Heart right ventricle (tissue), 16 donors: Measurements from ENCODE around the gene ADAMTSL3. TPM values are rescaled to one million over a fixed set of nuclear protein-coding genes. Genes with fewer than 3 reads are reported as not detected.

Experiments
- ATAC-seq, 8 donors: fragments of 200-7000 bp; cut with Tn5 transposase; one replicate each; pipeline ENCODE4 v1.9.1; 2020; ENCODE audit warnings: mild to moderate bottlenecking in 8 of 8, moderate library complexity in 8 of 8, moderate number of reproducible peaks in 1 of 8
- DNase-seq, 2 donors: peaks; one replicate each; pipeline ENCODE4 v3.0.0-alpha.2; 2020
- H3K27ac ChIP-seq, 10 donors: fragments of 200-600 bp; sonication (generic) in 2 of 10; one replicate each; pipeline versions ENCODE4 v1.5.0 to v1.8.0; 2020 to 2022; ENCODE audit warnings: mild to moderate bottlenecking in 3 of 10
- H3K27me3 ChIP-seq, 7 donors: fragments of 200-600 bp; one replicate each; pipeline ENCODE4 v1.8.0; 2021 to 2022; ENCODE audit warnings: mild to moderate bottlenecking in 2 of 7
- H3K36me3 ChIP-seq, 9 donors: fragments of 200-600 bp; sonication (generic) in 1 of 9; one replicate each; pipeline versions ENCODE4 v1.5.0 to v1.8.0; 2020 to 2022; ENCODE audit warnings: mild to moderate bottlenecking in 2 of 9
- H3K4me1 ChIP-seq, 9 donors: fragments of 200-600 bp; sonication (generic) in 1 of 9; one replicate each; pipeline versions ENCODE4 v1.5.0 to v1.8.0; 2020 to 2022; ENCODE audit warnings: mild to moderate bottlenecking in 4 of 9
- H3K4me3 ChIP-seq, 10 donors: fragments of 200-600 bp; sonication (generic) in 2 of 10; one replicate each; pipeline versions ENCODE4 v1.5.0 to v1.8.0; 2020 to 2022; ENCODE audit warnings: mild to moderate bottlenecking in 7 of 10, moderate library complexity in 2 of 10
- H3K9me3 ChIP-seq, 11 donors: fragments of 200-600 bp in 10 of 11; sonication (generic) in 2 of 11; one replicate each; pipeline versions ENCODE4 v1.5.0 to v1.8.0; 2013 to 2022; ENCODE audit warnings: mild to moderate bottlenecking in 2 of 11, control low read depth in 1 of 11, moderate library complexity in 1 of 11
- CTCF ChIP-seq, 9 donors: fragments of 200-600 bp; sonication (generic) in 2 of 9; IDR thresholded peaks; one replicate each; pipeline versions ENCODE4 v1.5.0 to v1.8.0; 2021 to 2022; ENCODE audit warnings: antibody characterized with exemption in 9 of 9, mild to moderate bottlenecking in 5 of 9, moderate library complexity in 1 of 9
- WGBS, 2 donors: extraction: QIAGEN DNeasy Blood & Tissue Kit; methylation state at CpG; one replicate each; pipeline ENCODE4 v1.1.7; 2013; ENCODE audit warnings: inconsistent platforms in 1 of 2; 5-methylcytosine and 5-hydroxymethylcytosine counted together
- intact Hi-C, 10 donors: fragments of 100-400 bp; cut with DNase I; formaldehyde crosslinking; loops; one replicate each; pipeline versions ENCODE4 v1.11.1 to v1.14.2; 2022
- polyA plus RNA-seq, 2 donors: library from polyadenylated mRNA; stranded (reverse); fragments of 200-250 nt; gene quantifications; one replicate each; pipeline ENCODE4 v1.2.3, GENCODE V29; 2013
- total RNA-seq, 10 donors: library from RNA; stranded (reverse); fragmentation: NEBNext Ultra II Directional in 3 of 10; extraction: Animal tissue kit (Norgen Biotek cat#: 25700) in 3 of 10; gene quantifications; one replicate each; pipeline versions ENCODE4 v1.2.1 to v1.2.4, GENCODE V29; 2021 to 2023
- donor health status: Arrhythmogenic right ventricular cardiomyopathy.
- donor health status: ischemic (EF 13 %, LVEDD 7.1; RV severe dilation, severe dysfunction).
- donor health status: healthy with polysubstance abuse.
- donor health status: DM: no; HTN: yes; CAD: no.
- donor health status: DM: no; HTN: no; CAD: no.
- donor health status: ischemic (EF 25% LVEDD 6.9; RV normal size, moderate dysfunction).
- donor health status: ischemic (EF 25% LVEDD 5.7; RV mildly dilated, moderate dysfunction).
- donor health status: healthy.
- donor health status: DM: yes; HTN: yes; CAD: no.
- donor health status: Ischemic cardiomyopathy.
- donor health status: ischemic (EF 35%, LVEDD 5.7; RV mildly dilated, moderate dysfunction).
- donor health status: nonischemic (EF 11% LVEDD 7.7; RV severe dilation, severe dysfunction).
- donor health status: DM: yes; HTN: yes; CAD: no.
- donor health status: PGD.
- donor health status: ischemic (EF 29% LVEDD 5.4; RV normal size, mild dysfunction).
- donor health status: nonischemic (EF 23%, LVEDD 6.1; RV moderate dilation, normal function).

Gene ADAMTSL3
- total and polyA plus RNA-seq, 12 donors, result 1.6 to 15.4 (median 11.0) TPM

- no peaks in the 10 kb centered on the region for H3K27me3 ChIP-seq
- peaks cover 0 to 4% (median 0%) of the 10 kb centered on the region in 9 donors for H3K36me3 ChIP-seq
- intact Hi-C loops, result loop anchor here in 1 of 10 donors (10.0 kb wide), 1 partner anchor 72 kb away; no protein-coding TSS in a partner anchor
- DNase-seq (no peak), ATAC-seq (peak in 1 of 8 donors; percentile 34)
- no peak overlapping the region for H3K27ac ChIP-seq
- TF ChIP-seq CTCF (IDR thresholded peaks at IDR 0.05), result no peak
- WGBS, 2 donors, result 66 to 67% methylated on average over 4 of the region's 4 CpGs
- no peaks in the 10 kb centered on the region for H3K4me1 ChIP-seq
- H3K9me3 ChIP-seq, result peaks cover 0 to 9% (median 0%) of the 10 kb centered on the region in 11 donors
- H3K4me3 ChIP-seq, result no peak overlapping the region
These were observed 352.5 kb downstream of the ADAMTSL3 start for GRCh38 chr15:84006421-84006820.

GRCh38 chr15:84009616-84010015, 355.7 kb downstream of the ADAMTSL3 start:
- DNase-seq (peak; percentile 8 to 13), ATAC-seq (peak in 3 of 8 donors; percentile 71 to 81 (median 74))
- no peak for TF ChIP-seq CTCF (IDR thresholded peaks at IDR 0.05)
- intact Hi-C loops, result loop anchor here in 2 of 10 donors (10.0 kb wide), 2 partner anchors 75 to 165 kb away; no protein-coding TSS in a partner anchor
- WGBS, 2 donors, result 70 to 78% methylated on average over 7 of the region's 7 CpGs
- Histone ChIP-seq H3K27ac (no peak overlapping the region), H3K4me3 (no peak overlapping the region), H3K36me3 (peaks cover 0 to 18% (median 0%) of the 10 kb centered on the region in 9 donors), H3K4me1 (no peaks in the 10 kb centered on the region), H3K9me3 (peaks cover 0 to 28% (median 8%) of the 10 kb centered on the region in 11 donors), H3K27me3 (no peaks in the 10 kb centered on the region)

- no peaks in the 10 kb centered on the region for H3K27me3 ChIP-seq
- intact Hi-C loops, result loop anchor here in 1 of 10 donors (10.0 kb wide), 1 partner anchor 165 kb away; no protein-coding TSS in a partner anchor
- no peak overlapping the region for H3K4me3 ChIP-seq
- H3K36me3 ChIP-seq, result peaks cover 0 to 25% (median 0%) of the 10 kb centered on the region in 9 donors
- ATAC-seq (no peak), DNase-seq (no peak)
- peaks cover 0 to 28% (median 8%) of the 10 kb centered on the region in 11 donors for H3K9me3 ChIP-seq
- H3K4me1 ChIP-seq, result no peaks in the 10 kb centered on the region
- 85 to 93% methylated on average over 1 of the region's 1 CpG for WGBS, 2 donors
- no peak overlapping the region for H3K27ac ChIP-seq
- no peak for TF ChIP-seq CTCF (IDR thresholded peaks at IDR 0.05)
These were observed 356.3 kb downstream of the ADAMTSL3 start for GRCh38 chr15:84010246-84010645.

GRCh38 chr15:84016371-84016770, 362.4 kb downstream of the ADAMTSL3 start:
- H3K27ac ChIP-seq, result no peak overlapping the region
- no peaks in the 10 kb centered on the region for H3K4me1 ChIP-seq
- intact Hi-C loops, result loop anchor here in 1 of 10 donors (10.0 kb wide), 1 partner anchor 172 kb away; no protein-coding TSS in a partner anchor
- peaks cover 0 to 60% (median 3%) of the 10 kb centered on the region in 9 donors for H3K36me3 ChIP-seq
- no peak overlapping the region for H3K4me3 ChIP-seq
- H3K9me3 ChIP-seq, result peaks cover 0 to 20% (median 7%) of the 10 kb centered on the region in 11 donors
- no peaks in the 10 kb centered on the region for H3K27me3 ChIP-seq
- WGBS, 2 donors, result 89 to 92% methylated on average over 3 of the region's 3 CpGs
- TF ChIP-seq CTCF (IDR thresholded peaks at IDR 0.05), result no peak
- DNase-seq (no peak), ATAC-seq (no peak)
